Activated CD4-positive, alpha-beta T cell treated with anti-CD3 and anti-CD28 coated beads, Interleukin-2, amount 10 ng/mL, durations not matched to agents 7 days and 5 days (primary cell): ENCODE measurements around the gene CACNB4. TPM values are rescaled to one million over a fixed set of nuclear protein-coding genes. Genes with fewer than 3 reads are reported as not detected.

Experiments
- CTCF ChIA-PET: fragments of 350-600 bp; sonication (Branson Sonifier 250); formaldehyde crosslinking; loops from one replicate; lab custom pipeline; 2021; ENCODE audit warnings: antibody characterized with exemption; lab: Charles Lee
- POLR2A ChIA-PET: fragments of 350-600 bp; sonication (Branson Sonifier 250); formaldehyde crosslinking; loops from one replicate; lab custom pipeline; 2021; ENCODE audit warnings: antibody characterized with exemption; lab: Charles Lee
- DNase-seq: peaks from one replicate; pipeline ENCODE4 v3.0.0-alpha.2; 2020
- H3K27ac Mint-ChIP-seq: one replicate; pipeline ENCODE4 v1.8.0; 2021; ENCODE audit warnings: mild to moderate bottlenecking, moderate library complexity, mixed read lengths
- H3K27me3 Mint-ChIP-seq: one replicate; pipeline ENCODE4 v1.8.0; 2021; ENCODE audit warnings: mixed read lengths
- H3K36me3 Mint-ChIP-seq: one replicate; pipeline ENCODE4 v1.8.0; 2021; ENCODE audit warnings: low read depth, mixed read lengths
- H3K4me1 Mint-ChIP-seq: one replicate; pipeline ENCODE4 v1.8.0; 2021; ENCODE audit warnings: mixed read lengths
- H3K4me3 Mint-ChIP-seq: one replicate; pipeline ENCODE4 v1.8.0; 2021; ENCODE audit warnings: mild to moderate bottlenecking, moderate library complexity, mixed read lengths
- H3K9me3 Mint-ChIP-seq: one replicate; pipeline ENCODE4 v1.8.0; 2021; ENCODE audit warnings: mixed read lengths
- total RNA-seq, 2 experiments: library from RNA; stranded (reverse); gene quantifications; one replicate each; pipeline ENCODE4 v1.2.3, GENCODE V29; 2021

The CACNB4 gene
- total RNA-seq, 2 experiments from 2014 or later: 0.12 to 0.21 TPM

DNA sequence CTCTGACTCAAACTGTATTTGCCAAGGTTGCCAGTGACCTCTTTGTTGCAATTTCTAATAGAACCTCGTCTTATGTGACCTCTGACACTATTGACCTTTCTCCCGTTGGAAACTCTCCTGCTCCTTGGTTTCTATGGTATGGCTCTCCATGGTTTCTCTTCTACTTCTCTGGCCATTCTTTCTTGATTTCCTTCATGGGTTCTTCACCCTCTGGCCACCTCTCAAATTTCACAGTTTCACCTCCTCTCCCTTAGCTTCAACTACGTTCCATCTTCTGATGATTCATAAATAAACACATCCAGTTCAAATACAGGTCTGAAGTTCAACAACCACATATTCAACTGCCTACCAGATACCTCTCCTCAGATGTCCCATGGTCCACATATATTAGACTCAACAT, 109.5 kb downstream of the CACNB4 start:
- POLR2A ChIA-PET: no interaction called here
- Mint-ChIP-seq H3K36me3 (no peaks in the 10 kb centered on the region), H3K27ac (no peak overlapping the region), H3K9me3 (no peaks in the 10 kb centered on the region), H3K4me1 (no peaks in the 10 kb centered on the region), H3K4me3 (no peak overlapping the region), H3K27me3 (no peaks in the 10 kb centered on the region)
- no peak for DNase-seq
- CTCF ChIA-PET: no interaction called here

DNA sequence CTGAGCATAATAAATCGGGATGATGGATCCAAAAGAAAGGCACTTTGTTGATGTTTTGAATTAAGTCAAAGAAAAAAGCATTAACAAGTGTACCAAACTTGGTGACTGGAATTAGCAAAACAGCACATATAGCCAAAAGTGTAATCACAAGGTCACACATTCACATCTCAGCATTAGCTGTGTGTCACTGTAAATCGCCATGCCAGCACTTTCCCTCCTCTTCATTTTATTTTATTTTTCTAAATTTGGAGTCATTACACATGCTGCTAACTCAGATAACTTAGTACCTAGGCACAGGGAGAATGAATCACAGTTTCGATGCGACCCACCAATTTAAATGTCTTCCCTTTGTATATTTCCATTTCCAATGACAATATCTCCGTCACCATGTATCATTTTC, 111.4 kb downstream of the CACNB4 start:
- POLR2A ChIA-PET: no interaction called here
- Mint-ChIP-seq H3K9me3 (no peaks in the 10 kb centered on the region), H3K4me1 (no peaks in the 10 kb centered on the region), H3K27me3 (no peaks in the 10 kb centered on the region), H3K36me3 (no peaks in the 10 kb centered on the region), H3K4me3 (no peak overlapping the region), H3K27ac (no peak overlapping the region)
- no peak for DNase-seq
- CTCF ChIA-PET: interaction anchor here (1.0 kb wide), 1 partner anchor 11 kb away, joined by 3 read pairs; no protein-coding TSS in a partner anchor

DNA sequence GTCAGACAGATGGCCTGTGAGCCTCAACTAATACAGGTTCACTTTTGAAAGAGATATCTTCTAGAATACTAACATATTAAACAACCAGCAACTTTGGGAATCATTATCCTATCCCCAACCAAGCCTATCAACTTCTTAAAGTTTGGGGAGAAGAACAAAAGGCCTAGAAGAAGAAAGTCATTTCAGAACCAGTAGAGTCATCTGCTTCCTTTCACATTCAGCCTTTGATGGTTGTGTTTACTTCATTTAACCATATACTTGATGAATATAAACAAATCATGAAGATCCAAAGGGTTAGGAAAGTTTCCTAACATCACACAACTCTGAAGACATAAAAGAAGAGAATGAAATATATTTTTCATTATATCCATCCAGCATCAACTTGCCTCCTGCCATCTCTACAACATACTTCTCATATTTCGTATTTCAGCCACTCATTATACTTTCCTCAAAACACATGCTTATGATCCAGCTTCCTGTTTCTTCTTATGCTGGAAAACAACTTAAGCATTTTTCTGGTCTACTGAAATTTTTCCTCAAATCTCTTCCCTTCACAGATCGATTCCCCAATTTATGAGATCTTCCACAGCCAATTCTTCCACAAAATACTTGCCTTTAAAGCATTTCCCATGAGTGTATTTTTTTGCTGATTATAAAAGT, 114.3 kb downstream of the CACNB4 start:
- Mint-ChIP-seq H3K27me3 (no peaks in the 10 kb centered on the region), H3K27ac (no peak overlapping the region), H3K4me3 (no peak overlapping the region), H3K36me3 (no peaks in the 10 kb centered on the region), H3K4me1 (no peaks in the 10 kb centered on the region), H3K9me3 (no peaks in the 10 kb centered on the region)
- DNase-seq: no peak
- POLR2A ChIA-PET: interaction anchor here (0.6 kb wide), 1 partner anchor 40 kb away, joined by 3 read pairs; no protein-coding TSS in a partner anchor
- CTCF ChIA-PET: interaction anchor here (1.1 kb wide), 3 partner anchors 10 to 14 kb away, joined by 3 to 4 read pairs (median 3); no protein-coding TSS in a partner anchor

DNA sequence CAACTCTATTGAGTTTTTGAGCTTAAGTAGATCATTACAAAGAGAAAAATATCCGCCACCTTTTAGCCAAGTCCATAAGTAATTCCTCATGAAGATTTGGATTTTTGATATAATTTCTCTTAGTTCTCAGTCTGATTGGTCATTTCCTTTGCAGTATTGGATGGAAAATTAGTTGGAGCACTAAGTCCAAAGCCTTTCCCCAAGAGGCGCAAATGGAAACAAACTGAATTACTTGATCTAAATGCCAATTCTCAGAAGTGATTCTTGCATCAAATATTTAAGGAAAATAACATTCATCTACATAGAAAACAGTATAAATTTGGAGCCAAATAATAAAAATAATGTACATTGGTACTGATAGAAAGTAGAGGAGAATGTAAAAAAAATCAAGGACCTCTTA, 115.6 kb downstream of the CACNB4 start:
- no peak for DNase-seq
- ChIA-PET POLR2A (no interaction called here), CTCF (no interaction called here)
- Mint-ChIP-seq H3K9me3 (no peaks in the 10 kb centered on the region), H3K27me3 (no peaks in the 10 kb centered on the region), H3K4me1 (no peaks in the 10 kb centered on the region), H3K27ac (no peak overlapping the region), H3K4me3 (no peak overlapping the region), H3K36me3 (no peaks in the 10 kb centered on the region)

DNA sequence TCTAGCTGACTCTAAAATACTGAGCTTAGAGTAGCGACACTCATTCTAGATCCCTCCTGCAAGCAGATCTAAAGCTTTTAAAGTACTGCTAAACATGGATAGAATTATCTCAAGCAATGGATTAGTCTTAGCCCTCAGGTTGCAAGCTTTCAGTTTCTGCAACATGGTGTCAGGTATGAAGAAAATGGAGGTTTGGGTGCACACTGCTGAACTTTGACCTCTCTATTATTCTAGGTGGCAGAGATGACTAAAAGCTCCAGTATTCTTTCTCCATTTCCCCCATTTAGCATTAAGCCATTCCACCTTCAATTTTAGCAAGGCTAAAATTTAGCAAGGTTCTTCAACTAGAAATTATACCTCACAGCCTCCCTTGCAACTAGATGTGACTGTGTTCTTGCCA, 117.0 kb downstream of the CACNB4 start:
- Mint-ChIP-seq H3K27me3 (no peaks in the 10 kb centered on the region), H3K9me3 (no peaks in the 10 kb centered on the region), H3K4me3 (no peak overlapping the region), H3K27ac (no peak overlapping the region), H3K4me1 (peaks cover 5% of the 10 kb centered on the region), H3K36me3 (no peaks in the 10 kb centered on the region)
- POLR2A ChIA-PET: no interaction called here
- CTCF ChIA-PET: no interaction called here
- no peak for DNase-seq

DNA sequence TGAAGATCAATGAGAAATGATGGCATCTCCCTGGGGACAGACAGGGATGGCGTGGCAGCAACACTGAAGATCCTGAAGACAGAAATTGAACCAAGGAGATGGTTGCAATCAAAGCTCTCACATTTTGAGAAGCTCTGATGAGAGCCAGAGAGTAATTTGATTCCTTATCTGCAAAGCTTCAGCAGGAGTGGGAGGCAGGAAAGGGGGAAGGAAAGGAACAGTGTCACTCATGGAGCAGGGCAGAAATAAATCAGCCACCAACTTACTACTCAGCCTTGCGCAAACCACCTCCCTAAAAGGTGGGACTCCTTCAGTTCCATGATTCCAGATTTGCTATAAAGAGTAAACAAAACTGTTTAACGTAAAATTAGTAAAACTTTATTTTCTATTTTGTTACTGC, 119.2 kb downstream of the CACNB4 start:
- ChIA-PET CTCF (interaction anchor here (0.6 kb wide), 1 partner anchor 505 kb away, joined by 3 read pairs; no protein-coding TSS in a partner anchor), POLR2A (no interaction called here)
- DNase-seq: no peak
- Mint-ChIP-seq H3K4me3 (no peak overlapping the region), H3K36me3 (no peaks in the 10 kb centered on the region), H3K9me3 (no peaks in the 10 kb centered on the region), H3K27ac (no peak overlapping the region), H3K27me3 (no peaks in the 10 kb centered on the region), H3K4me1 (peaks cover 5% of the 10 kb centered on the region)

DNA sequence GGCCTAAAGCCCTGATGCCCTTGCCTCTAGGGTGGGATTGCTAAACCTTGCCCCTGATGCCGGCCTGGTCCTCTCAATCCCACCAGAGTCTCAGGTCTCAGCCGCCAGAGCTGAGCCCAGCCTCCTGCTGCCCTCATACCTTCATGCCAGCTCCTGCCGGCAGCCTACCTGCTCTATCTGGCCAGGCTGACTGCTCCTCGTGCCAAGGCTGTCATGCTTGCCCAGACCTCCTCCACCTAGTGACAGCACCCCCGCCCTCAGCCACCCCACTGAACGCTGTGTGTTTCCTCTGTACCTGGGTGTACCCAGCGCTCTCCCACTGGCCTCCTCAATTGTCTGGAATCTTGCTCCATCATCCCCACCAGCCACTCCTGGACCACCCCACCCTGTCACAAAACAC, 120.1 kb downstream of the CACNB4 start:
- no peaks in the 10 kb centered on the region for H3K27me3 Mint-ChIP-seq
- H3K36me3 Mint-ChIP-seq: no peaks in the 10 kb centered on the region
- DNase-seq: no peak
- no peak overlapping the region for H3K4me3 Mint-ChIP-seq
- CTCF ChIA-PET: interaction anchor here (0.5 to 1.7 kb wide), 2 partner anchors 24 to 47 kb away, joined by 3 to 5 read pairs; no protein-coding TSS in a partner anchor
- H3K4me1 Mint-ChIP-seq: peaks cover 6% of the 10 kb centered on the region
- POLR2A ChIA-PET: no interaction called here
- no peak overlapping the region for H3K27ac Mint-ChIP-seq
- no peaks in the 10 kb centered on the region for H3K9me3 Mint-ChIP-seq

DNA sequence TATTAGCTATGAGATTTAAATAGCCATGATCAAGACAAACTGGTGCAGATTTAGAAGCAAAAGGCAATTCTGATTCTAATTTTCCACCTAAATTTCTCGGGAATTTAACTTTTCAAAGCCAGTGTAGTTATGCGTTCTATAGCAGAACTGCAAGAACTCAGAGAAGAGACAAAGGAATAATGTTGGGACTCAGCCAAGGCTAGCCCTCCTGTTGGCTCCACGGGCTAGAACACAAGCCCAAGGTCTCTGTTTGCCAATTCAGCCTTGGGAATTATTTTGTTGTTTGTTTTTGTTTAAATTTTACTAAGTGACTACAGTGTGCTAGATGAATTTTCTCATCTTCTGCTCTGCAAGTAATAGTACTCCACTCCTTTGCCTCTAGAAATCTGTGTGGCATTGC, 121.2 kb downstream of the CACNB4 start:
- Mint-ChIP-seq H3K4me3 (no peak overlapping the region), H3K9me3 (no peaks in the 10 kb centered on the region), H3K27ac (no peak overlapping the region), H3K4me1 (peaks cover 7% of the 10 kb centered on the region), H3K36me3 (no peaks in the 10 kb centered on the region), H3K27me3 (peaks cover 3% of the 10 kb centered on the region)
- CTCF ChIA-PET: interaction anchor here (1.7 kb wide), 1 partner anchor 48 kb away, joined by 5 read pairs; no protein-coding TSS in a partner anchor
- no peak for DNase-seq
- POLR2A ChIA-PET: no interaction called here

DNA sequence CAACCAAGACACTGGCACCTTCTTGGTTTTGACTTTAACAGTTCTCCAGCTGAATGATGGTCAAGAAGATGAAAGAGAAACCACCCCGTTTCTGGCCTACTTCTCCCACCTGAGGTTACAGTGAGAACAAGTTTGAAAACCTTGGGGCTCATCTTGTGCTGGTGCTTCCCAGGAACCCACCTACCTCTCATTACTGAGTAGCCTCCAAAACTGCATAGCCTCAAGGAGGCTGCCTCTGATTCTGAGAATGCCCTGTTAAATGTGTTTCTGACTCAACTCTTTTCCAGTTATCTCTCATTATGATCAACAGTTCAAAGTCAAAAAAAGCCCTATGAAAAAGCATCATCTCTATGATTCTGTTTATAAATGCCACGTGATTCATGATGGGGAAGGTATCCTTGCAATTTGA, 121.9 kb downstream of the CACNB4 start:
- Mint-ChIP-seq H3K27ac (no peak overlapping the region), H3K4me1 (peaks cover 7% of the 10 kb centered on the region), H3K9me3 (no peaks in the 10 kb centered on the region), H3K4me3 (no peak overlapping the region), H3K36me3 (no peaks in the 10 kb centered on the region), H3K27me3 (peaks cover 3% of the 10 kb centered on the region)
- CTCF ChIA-PET: interaction anchor here (1.7 kb wide), 1 partner anchor 49 kb away, joined by 5 read pairs; no protein-coding TSS in a partner anchor
- DNase-seq: no peak
- POLR2A ChIA-PET: no interaction called here

DNA sequence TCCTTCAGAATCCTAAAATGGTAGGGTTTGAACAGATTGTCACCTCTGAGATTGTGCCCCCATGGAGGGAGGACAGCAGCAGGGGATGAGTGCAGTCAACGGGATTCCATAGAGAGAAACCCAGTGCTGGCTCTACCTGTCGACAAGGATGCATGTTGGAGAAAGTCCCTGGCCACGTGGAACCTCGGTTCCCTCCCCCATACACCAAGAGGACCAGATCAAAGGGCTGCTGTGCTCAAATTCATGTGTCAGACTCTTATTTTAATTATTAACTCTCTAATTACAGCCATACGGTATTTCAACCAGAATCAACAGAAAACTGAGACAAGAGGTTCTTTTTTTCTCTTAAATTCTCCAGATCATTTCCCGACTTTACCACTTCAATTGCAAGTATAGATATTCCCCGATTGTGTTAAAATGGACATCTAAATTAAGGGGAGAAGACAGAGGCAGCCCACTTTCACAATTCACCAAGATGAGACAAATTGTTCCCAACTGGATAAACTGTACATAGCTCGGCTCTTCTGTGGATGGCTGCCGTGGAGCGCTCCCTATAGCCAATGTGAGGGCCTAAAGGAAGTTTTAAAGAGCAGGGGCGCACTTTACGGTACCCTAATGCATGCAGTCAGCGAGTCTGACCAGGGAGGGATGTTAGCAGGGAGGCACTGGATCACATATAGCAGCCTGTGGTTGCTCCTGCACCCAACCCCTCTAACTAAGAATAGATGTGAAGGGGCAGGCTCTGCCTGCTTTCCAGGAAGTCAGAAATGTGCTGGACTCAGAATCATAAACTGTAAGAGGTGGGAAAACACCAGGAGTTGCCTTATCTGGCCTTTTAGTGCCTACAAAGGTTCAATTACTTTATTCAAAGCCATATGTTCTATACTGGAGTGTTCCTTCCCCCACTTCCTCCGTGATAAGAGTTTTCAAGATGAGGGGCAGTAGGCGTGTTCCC, 123.1 kb downstream of the CACNB4 start:
- POLR2A ChIA-PET: no interaction called here
- Mint-ChIP-seq H3K4me1 (peaks cover 7% of the 10 kb centered on the region), H3K36me3 (no peaks in the 10 kb centered on the region), H3K27ac (no peak overlapping the region), H3K27me3 (peaks cover 3% of the 10 kb centered on the region), H3K4me3 (no peak overlapping the region), H3K9me3 (no peaks in the 10 kb centered on the region)
- CTCF ChIA-PET: interaction anchor here (1.6 kb wide), 1 partner anchor 10 kb away, joined by 3 read pairs; no protein-coding TSS in a partner anchor
- DNase-seq: no peak

DNA sequence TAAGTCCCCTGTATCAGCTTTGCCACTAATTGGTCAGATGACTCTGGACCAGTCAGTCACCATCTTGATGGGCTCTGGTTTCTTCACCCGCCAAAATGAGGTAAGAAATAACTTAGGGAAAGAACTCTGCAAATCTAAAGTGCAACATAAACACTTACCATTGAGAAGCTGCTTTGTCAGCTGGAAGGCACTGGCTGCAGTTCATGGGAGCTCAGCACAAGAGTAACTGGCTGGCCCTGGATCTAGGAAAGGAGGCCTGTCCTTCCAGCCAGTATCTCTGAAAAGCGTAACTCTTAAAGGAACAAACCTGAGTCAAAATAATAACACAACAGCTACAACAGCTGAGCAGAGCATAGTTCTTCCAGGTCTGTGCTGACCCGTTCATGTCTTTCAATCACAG, 123.9 kb downstream of the CACNB4 start:
- CTCF ChIA-PET: interaction anchor here (1.6 kb wide), 1 partner anchor 11 kb away, joined by 3 read pairs; no protein-coding TSS in a partner anchor

DNA sequence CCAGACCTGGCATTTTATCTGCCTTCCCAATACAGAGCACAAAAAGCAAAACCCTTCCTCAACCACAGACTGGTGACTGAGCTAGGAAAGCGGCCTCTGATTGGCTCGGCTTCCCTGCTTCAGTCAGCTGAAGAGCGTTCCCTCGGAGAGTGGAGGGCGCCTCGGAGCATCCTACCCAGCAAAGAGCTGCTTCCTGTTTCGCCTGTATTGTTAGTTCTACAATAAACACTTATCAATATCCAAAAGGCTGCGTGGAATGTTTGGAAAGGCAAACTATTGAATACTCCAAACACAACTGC, 125.0 kb downstream of the CACNB4 start:
- Mint-ChIP-seq H3K4me1 (peaks cover 7% of the 10 kb centered on the region), H3K36me3 (no peaks in the 10 kb centered on the region), H3K9me3 (no peaks in the 10 kb centered on the region), H3K27ac (no peak overlapping the region), H3K27me3 (peaks cover 3% of the 10 kb centered on the region), H3K4me3 (no peak overlapping the region)
- DNase-seq: no peak
- POLR2A ChIA-PET: no interaction called here
- CTCF ChIA-PET: interaction anchor here (0.8 to 1.6 kb wide), 2 partner anchors 10 to 12 kb away, joined by 3 read pairs; no protein-coding TSS in a partner anchor

More for the DNA sequence above, 123.9 kb downstream of the CACNB4 start:
- H3K9me3 Mint-ChIP-seq: no peaks in the 10 kb centered on the region
- no peak for DNase-seq
- POLR2A ChIA-PET: interaction anchor here (0.7 kb wide), 1 partner anchor 10 kb away, joined by 3 read pairs; no protein-coding TSS in a partner anchor
- H3K36me3 Mint-ChIP-seq: no peaks in the 10 kb centered on the region
- no peak overlapping the region for H3K27ac Mint-ChIP-seq
- peaks cover 7% of the 10 kb centered on the region for H3K4me1 Mint-ChIP-seq
- H3K4me3 Mint-ChIP-seq: no peak overlapping the region
- H3K27me3 Mint-ChIP-seq: peaks cover 3% of the 10 kb centered on the region
